Upper lobe of left lung (tissue), 6 donors: ENCODE results near the gene IL12A. TPM values are rescaled to one million over a fixed set of nuclear protein-coding genes. Genes with fewer than 3 reads are reported as not detected.

Source experiments
- ATAC-seq, 2 donors: fragments of 200-7000 bp; cut with Tn5 transposase; one replicate each; pipeline ENCODE4 v1.9.1; 2022; ENCODE audit warnings: mild to moderate bottlenecking in 2 of 2, moderate library complexity in 2 of 2; ENCODE audit not compliant: low FRiP score in 2 of 2
- DNase-seq, 2 donors: peaks; one replicate each; pipeline ENCODE4 v3.0.0-alpha.2; 2019 to 2020
- H3K27ac ChIP-seq, 4 donors: fragments of 200-600 bp; sonication (generic); one replicate each; pipeline ENCODE4 v1.5.1; 2016 to 2019
- H3K27me3 ChIP-seq, 4 donors: fragments of 200-600 bp; sonication (generic); one replicate each; pipeline ENCODE4 v1.5.1; 2017 to 2019
- H3K36me3 ChIP-seq, 4 donors: fragments of 200-600 bp; sonication (generic); one replicate each; pipeline ENCODE4 v1.5.1; 2016 to 2019
- H3K4me1 ChIP-seq, 4 donors: fragments of 200-600 bp; sonication (generic); one replicate each; pipeline ENCODE4 v1.5.1; 2018 to 2019
- H3K4me3 ChIP-seq, 4 donors: fragments of 200-600 bp; sonication (generic); one replicate each; pipeline ENCODE4 v1.5.1; 2017 to 2019; ENCODE audit warnings: mild to moderate bottlenecking in 2 of 4, moderate library complexity in 1 of 4
- H3K9me3 ChIP-seq, 4 donors: fragments of 200-600 bp; sonication (generic); one replicate each; pipeline ENCODE4 v1.5.1; 2018 to 2019
- EP300 ChIP-seq, 4 donors: sonication (generic); formaldehyde crosslinking; IDR thresholded peaks; one replicate each; pipeline ENCODE4 v1.5.1; 2017; ENCODE audit warnings: antibody characterized with exemption in 4 of 4, control low read depth in 2 of 4
- POLR2A ChIP-seq, 4 donors: fragments of 450-650 bp; IDR thresholded peaks; one replicate each; pipeline ENCODE4 v1.5.1; 2016 to 2017; ENCODE audit warnings: antibody characterized with exemption in 4 of 4, mild to moderate bottlenecking in 2 of 4
- POLR2AphosphoS5 ChIP-seq, 2 donors: sonication (generic); formaldehyde crosslinking; IDR thresholded peaks; one replicate each; pipeline ENCODE4 v1.5.1; 2017; ENCODE audit warnings: antibody characterized with exemption in 2 of 2
- WGBS, 2 donors: methylation state at CpG; one replicate each; pipeline ENCODE4 v1.1.5; 2017 to 2018; 5-methylcytosine and 5-hydroxymethylcytosine counted together
- total RNA-seq, 6 donors: library from RNA; depleted of rRNA in 4 of 6; stranded (reverse); fragments of >200 nt in 4 of 6; gene quantifications; one replicate each; pipeline versions ENCODE4 v1.1.0 to v1.2.1, GENCODE V29; 2016 to 2021
- TF ChIP-seq, protein P1 (sequence below), 6 experiments: fragments of 450-650 bp in 4 of 6; fragments of 200-600 bp in 2 of 6; sonication (generic) in 2 of 6; IDR thresholded peaks; one replicate each; pipeline ENCODE4 v1.5.1; 2016 to 2019; ENCODE audit warnings: antibody characterized with exemption in 6 of 6
- donor health status: DM: no; HTN: no; CAD: no; lungs with moderate emphysema.
- donor health status: DM: no; HTN: yes; CAD: no; lungs with severe emphysema.

Gene IL12A
- total RNA-seq, 6 donors from 2014 or later: 0.52 to 7.3 (median 1.2) TPM; not detected in 1

DNA sequence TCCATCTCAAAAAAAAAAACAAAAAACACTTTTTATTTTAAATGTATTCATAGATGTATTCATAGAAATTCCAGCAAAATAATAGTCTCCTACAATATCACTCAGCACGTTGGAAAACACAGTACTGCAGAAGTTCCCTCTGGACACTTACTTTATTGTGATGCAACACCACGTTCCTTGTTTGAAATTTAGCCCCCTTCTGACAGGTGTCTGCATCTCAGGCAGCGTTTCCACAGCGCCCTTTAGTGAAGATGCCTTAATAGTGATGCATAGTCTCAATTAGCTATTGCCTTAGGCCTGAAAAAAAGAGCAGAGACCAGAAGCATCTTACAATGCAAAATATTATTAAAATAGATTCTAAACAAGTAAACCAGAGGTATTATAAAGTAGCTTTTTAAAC lies 20.3 kb downstream of the IL12A start:
- Histone ChIP-seq H3K27ac (no peak overlapping the region), H3K4me3 (no peak overlapping the region), H3K4me1 (peaks cover 0 to 2% (median 0%) of the 10 kb centered on the region in 4 donors), H3K27me3 (no peaks in the 10 kb centered on the region), H3K9me3 (no peaks in the 10 kb centered on the region), H3K36me3 (no peaks in the 10 kb centered on the region)
- ATAC-seq (no peak), DNase-seq (no peak)
- 65 to 71% methylated on average over 4 of the region's 4 CpGs for WGBS, 2 donors
- TF ChIP-seq EP300 (IDR thresholded peaks at IDR 0.05): no peak
- TF ChIP-seq POLR2AphosphoS5 (IDR thresholded peaks at IDR 0.05): no peak
- no peak for TF ChIP-seq POLR2A (IDR thresholded peaks at IDR 0.05)
- TF ChIP-seq, protein P1, sequence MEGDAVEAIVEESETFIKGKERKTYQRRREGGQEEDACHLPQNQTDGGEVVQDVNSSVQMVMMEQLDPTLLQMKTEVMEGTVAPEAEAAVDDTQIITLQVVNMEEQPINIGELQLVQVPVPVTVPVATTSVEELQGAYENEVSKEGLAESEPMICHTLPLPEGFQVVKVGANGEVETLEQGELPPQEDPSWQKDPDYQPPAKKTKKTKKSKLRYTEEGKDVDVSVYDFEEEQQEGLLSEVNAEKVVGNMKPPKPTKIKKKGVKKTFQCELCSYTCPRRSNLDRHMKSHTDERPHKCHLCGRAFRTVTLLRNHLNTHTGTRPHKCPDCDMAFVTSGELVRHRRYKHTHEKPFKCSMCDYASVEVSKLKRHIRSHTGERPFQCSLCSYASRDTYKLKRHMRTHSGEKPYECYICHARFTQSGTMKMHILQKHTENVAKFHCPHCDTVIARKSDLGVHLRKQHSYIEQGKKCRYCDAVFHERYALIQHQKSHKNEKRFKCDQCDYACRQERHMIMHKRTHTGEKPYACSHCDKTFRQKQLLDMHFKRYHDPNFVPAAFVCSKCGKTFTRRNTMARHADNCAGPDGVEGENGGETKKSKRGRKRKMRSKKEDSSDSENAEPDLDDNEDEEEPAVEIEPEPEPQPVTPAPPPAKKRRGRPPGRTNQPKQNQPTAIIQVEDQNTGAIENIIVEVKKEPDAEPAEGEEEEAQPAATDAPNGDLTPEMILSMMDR (IDR thresholded peaks at IDR 0.05): no peak

DNA sequence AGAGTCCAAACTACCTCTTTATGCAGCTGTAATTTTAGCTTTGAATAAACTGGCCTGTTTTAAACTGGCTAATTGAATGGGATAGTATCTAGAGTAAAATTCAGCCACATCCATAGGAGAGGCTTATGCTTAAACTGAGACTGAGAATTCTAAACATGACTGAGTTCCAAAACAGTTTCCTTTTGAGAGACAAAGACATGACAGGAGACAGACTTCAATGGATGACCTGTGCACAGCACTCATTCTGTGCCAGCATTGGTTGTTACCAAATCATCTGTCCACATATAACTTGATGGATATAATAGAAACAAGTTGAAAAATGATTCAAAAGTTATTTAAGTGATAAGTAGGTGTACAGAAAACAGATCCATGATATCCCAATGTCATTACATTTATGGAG lies 20.9 kb downstream of the IL12A start:
- H3K27me3 ChIP-seq: no peaks in the 10 kb centered on the region
- no peak overlapping the region for H3K4me3 ChIP-seq
- H3K4me1 ChIP-seq: peaks cover 0 to 2% (median 0%) of the 10 kb centered on the region in 4 donors
- TF ChIP-seq, protein P1 (IDR thresholded peaks at IDR 0.05): no peak
- no peak for TF ChIP-seq POLR2A (IDR thresholded peaks at IDR 0.05)
- TF ChIP-seq EP300 (IDR thresholded peaks at IDR 0.05): no peak
- TF ChIP-seq POLR2AphosphoS5 (IDR thresholded peaks at IDR 0.05): no peak
- ATAC-seq (no peak), DNase-seq (no peak)
- H3K36me3 ChIP-seq: no peaks in the 10 kb centered on the region
- H3K9me3 ChIP-seq: no peaks in the 10 kb centered on the region
- no peak overlapping the region for H3K27ac ChIP-seq

DNA sequence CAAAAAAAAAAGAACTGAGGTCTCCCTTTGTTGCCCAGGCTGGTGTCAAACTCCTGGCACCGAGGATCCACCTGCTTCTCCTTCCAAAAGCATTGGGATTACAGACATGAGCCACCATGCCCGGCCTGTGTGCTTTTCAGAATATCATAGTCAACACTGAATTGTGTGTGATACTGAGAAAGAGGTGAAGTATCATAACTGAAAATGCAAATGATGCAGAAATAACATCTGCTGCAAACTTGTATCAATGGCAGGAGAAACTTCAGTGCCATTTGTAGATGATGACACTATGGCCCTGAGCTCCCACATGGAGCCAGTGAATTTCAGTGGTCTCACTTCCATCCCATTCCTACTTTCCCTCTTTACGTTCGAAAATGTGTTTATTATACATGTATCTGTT lies 21.9 kb downstream of the IL12A start:
- ATAC-seq (no peak), DNase-seq (no peak)
- Histone ChIP-seq H3K9me3 (no peaks in the 10 kb centered on the region), H3K4me3 (no peak overlapping the region), H3K4me1 (peaks cover 0 to 2% (median 0%) of the 10 kb centered on the region in 4 donors), H3K36me3 (no peaks in the 10 kb centered on the region), H3K27ac (no peak overlapping the region), H3K27me3 (no peaks in the 10 kb centered on the region)
- TF ChIP-seq POLR2AphosphoS5 (IDR thresholded peaks at IDR 0.05) (no peak), EP300 (IDR thresholded peaks at IDR 0.05) (no peak), POLR2A (IDR thresholded peaks at IDR 0.05) (no peak)
- TF ChIP-seq, protein P1 (IDR thresholded peaks at IDR 0.05): no peak
- 93 to 98% methylated on average over 4 of the region's 4 CpGs for WGBS, 2 donors

DNA sequence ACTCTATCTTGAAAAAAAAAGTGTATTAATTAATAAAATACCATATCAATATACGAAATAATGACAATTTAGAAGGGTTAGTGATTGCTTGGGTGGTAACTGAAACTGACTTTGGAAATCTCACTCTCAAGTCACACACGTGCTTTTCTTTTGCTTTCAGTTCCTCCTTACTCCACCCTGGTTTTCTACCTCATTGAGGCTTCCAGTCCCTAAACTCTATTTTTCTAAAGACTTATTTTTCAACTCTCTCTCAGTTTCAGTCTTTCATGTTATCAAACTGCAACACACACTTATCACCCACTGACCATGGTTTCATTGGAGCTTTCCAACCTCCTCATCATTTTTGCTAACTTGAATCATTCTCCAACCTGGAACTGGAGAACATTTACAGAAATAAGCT lies 23.5 kb downstream of the IL12A start:
- Histone ChIP-seq H3K27ac (no peak overlapping the region), H3K4me1 (peaks cover 0 to 2% (median 0%) of the 10 kb centered on the region in 4 donors), H3K4me3 (no peak overlapping the region), H3K36me3 (no peaks in the 10 kb centered on the region), H3K27me3 (no peaks in the 10 kb centered on the region), H3K9me3 (no peaks in the 10 kb centered on the region)
- no peak for TF ChIP-seq EP300 (IDR thresholded peaks at IDR 0.05)
- WGBS, 2 donors: 47 to 48% methylated on average over 2 of the region's 2 CpGs
- DNase-seq (no peak), ATAC-seq (peak in 1 of 2 donors; percentile 41)

DNA sequence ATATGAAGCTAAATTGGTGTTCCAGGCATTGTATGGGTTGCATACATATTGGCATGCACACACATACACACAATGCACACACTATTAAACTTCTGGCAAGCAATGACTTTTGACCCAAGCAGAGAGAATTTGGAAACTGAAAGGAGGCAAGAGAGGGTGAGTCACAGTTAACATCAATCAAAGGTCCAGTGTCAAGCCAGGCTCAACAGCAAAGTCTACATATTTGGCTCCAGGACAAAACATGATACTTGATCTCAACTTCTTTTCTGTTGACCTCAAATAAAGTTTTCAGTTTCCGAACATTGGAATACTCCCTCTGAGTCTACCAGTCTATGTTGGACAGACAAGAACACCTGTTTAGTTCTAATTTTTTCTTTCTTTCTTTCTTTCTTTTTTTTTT lies 28.3 kb downstream of the IL12A start:
- Histone ChIP-seq H3K27me3 (no peaks in the 10 kb centered on the region), H3K36me3 (no peaks in the 10 kb centered on the region), H3K9me3 (no peaks in the 10 kb centered on the region), H3K4me3 (no peak overlapping the region), H3K27ac (no peak overlapping the region), H3K4me1 (peaks cover 0 to 6% (median 1%) of the 10 kb centered on the region in 4 donors)
- ATAC-seq (no peak), DNase-seq (no peak)
- no peak for TF ChIP-seq POLR2A (IDR thresholded peaks at IDR 0.05)
- TF ChIP-seq EP300 (IDR thresholded peaks at IDR 0.05): no peak
- no peak for TF ChIP-seq POLR2AphosphoS5 (IDR thresholded peaks at IDR 0.05)
- TF ChIP-seq, protein P1 (IDR thresholded peaks at IDR 0.05): no peak
- WGBS, 2 donors: 61 to 62% methylated on average over 1 of the region's 1 CpG
